Gastroesophageal sphincter (tissue), 3 donors: ENCODE results near the gene FUT8.

Experiments
- CTCF ChIP-seq, 4 experiments: fragments of 200-600 bp in 2 of 4; fragments of 450-650 bp in 2 of 4; sonication (generic) in 1 of 4; IDR thresholded peaks; one replicate each; pipeline ENCODE4 v1.5.1; 2017 to 2019; ENCODE audit warnings: antibody characterized with exemption in 4 of 4, mild to moderate bottlenecking in 2 of 4, moderate library complexity in 2 of 4
- EP300 ChIP-seq: sonication (generic); formaldehyde crosslinking; IDR thresholded peaks from one replicate; pipeline ENCODE4 v1.6.1; 2017; ENCODE audit warnings: antibody characterized with exemption, mild to moderate bottlenecking
- POLR2A ChIP-seq, 2 donors: fragments of 450-650 bp; IDR thresholded peaks; one replicate each; pipeline ENCODE4 v1.6.1; 2017; ENCODE audit warnings: antibody characterized with exemption in 2 of 2, mild to moderate bottlenecking in 2 of 2, moderate library complexity in 1 of 2

- TF ChIP-seq CTCF (IDR thresholded peaks at IDR 0.05) = no peak
- TF ChIP-seq EP300 = no peak
- no peak for TF ChIP-seq POLR2A (IDR thresholded peaks at IDR 0.05)
These were observed 94.3 kb downstream of the FUT8 start for GRCh38 chr14:65506801-65507200.
